ENCODE data around the gene GPA33.

Gene GPA33

DNA sequence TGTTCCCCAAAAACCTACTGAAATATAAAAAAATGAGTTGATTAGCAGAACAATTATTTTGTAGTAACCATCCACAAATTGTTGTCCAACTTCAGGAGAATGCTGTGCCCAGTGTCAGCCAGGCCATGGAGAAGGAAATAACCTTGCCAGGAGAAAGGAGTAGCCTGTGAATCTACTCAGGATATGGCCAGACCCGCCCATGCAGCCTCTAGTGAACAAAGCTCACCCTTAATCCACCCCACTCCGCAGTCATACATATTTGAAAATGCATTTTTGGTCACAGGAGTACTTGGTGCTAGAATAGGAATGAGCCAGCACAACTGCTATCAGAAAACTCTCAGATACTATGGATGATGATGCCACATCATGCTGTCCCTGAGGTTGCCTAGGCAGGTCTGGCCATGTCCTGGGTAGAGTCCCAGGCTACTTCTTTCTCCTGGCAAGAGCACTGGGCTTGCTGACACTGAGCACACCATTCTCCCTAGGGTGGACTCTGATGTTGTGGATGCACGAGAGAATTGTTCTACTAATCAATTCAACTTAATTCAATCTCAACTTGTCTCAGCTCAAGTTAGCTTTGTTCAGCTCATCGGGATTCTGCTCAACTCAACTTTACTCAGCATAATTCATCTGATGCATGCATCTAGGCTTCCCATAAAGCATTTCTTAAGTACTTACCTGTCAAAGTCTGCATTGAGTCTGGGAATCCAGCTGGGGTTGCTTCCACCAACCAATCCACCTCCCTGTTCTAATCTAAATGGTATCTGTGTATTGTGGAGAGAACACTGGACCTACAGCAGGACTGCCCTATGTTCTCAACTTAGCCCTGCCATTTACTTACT, 21.9 kb upstream of the GPA33 start:
- H3K36me3 ChIP-seq (ENCODE audit: control insufficient read depth in 1 of 2, insufficient read depth in 2 of 2, low read length in 2 of 2), result no peaks in the 10 kb centered on the region
- no peak overlapping the region for H3K4me3 ChIP-seq (ENCODE audit: low read depth, low read length)

DNA sequence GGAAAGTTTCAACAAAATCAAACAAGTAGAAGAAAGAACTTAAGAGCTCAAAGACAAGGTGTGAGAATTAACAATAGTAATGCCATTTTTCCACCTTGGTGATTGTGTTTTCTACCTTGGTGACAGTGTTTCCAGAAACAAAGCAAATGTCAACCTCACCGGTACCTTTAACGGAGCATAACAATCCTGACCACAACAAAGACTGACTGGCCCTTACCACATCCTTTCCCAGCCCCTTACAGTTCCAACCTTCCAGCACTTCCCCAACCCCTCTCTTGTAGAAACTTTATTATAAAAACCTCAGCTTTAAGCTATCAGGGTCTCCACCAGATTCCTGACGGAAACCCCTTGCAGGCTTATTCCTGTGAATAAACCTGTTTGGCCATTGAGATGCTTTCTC, 20.4 kb upstream of the GPA33 start:
- Histone ChIP-seq H2BK5ac (ENCODE audit: low read depth, low read length, poor library complexity) (no peak overlapping the region), H3K18ac (ENCODE audit: low read length) (no peak overlapping the region), H2AFZ (ENCODE audit: insufficient read depth, low read length, poor library complexity) (no peak overlapping the region), H3K79me2 (ENCODE audit: control insufficient read depth, insufficient read depth, low read length, poor library complexity) (no peaks in the 10 kb centered on the region), H4K12ac (ENCODE audit: low read depth, low read length) (no peak overlapping the region), H2BK12ac (ENCODE audit: low read length) (no peak overlapping the region), H3K4ac (ENCODE audit: low read depth, low read length) (no peak overlapping the region), H3K14ac (ENCODE audit: low read length) (no peak overlapping the region), H3K9me3 (ENCODE audit: insufficient read depth, low read depth, low read length) (no peaks in the 10 kb centered on the region), H4K8ac (ENCODE audit: low read depth, low read length) (no peak overlapping the region), H3K4me2 (ENCODE audit: low read length) (no peak overlapping the region), H3K4me3 (ENCODE audit: low read depth, low read length) (no peak overlapping the region), H2AK5ac (ENCODE audit: low read length) (no peak overlapping the region), H2BK120ac (ENCODE audit: insufficient read depth, low read length, poor library complexity) (no peak overlapping the region), H3K23ac (ENCODE audit: low read length) (no peak overlapping the region), H3K27me3 (ENCODE audit: insufficient read depth, low read length) (no peaks in the 10 kb centered on the region), H3K9ac (ENCODE audit: low read length) (no peak overlapping the region), H3K36me3 (ENCODE audit: control insufficient read depth in 1 of 2, insufficient read depth in 2 of 2, low read length in 2 of 2) (no peaks in the 10 kb centered on the region), H3K79me1 (ENCODE audit: low read length) (peaks cover 4% of the 10 kb centered on the region), H4K91ac (ENCODE audit: low read depth, low read length) (no peak overlapping the region), H3K27ac (ENCODE audit: low read depth, low read length) (no peak overlapping the region), H3K4me1 (ENCODE audit: control insufficient read depth in 1 of 2, insufficient read depth in 2 of 2, low read length in 2 of 2) (peaks cover 6 to 8% of the 10 kb centered on the region in 2 experiments)
- no CpG with 5 or more reads among the region's 3 CpGs for WGBS (ENCODE audit: extremely low coverage, insufficient coverage, insufficient read length)
- no peak for DNase-seq

More for the DNA sequence above, 21.9 kb upstream of the GPA33 start:
- no CpG with 5 or more reads among the region's 4 CpGs for WGBS (ENCODE audit: extremely low coverage, insufficient coverage, insufficient read length)
- no peaks in the 10 kb centered on the region for H3K9me3 ChIP-seq (ENCODE audit: insufficient read depth, low read depth, low read length)
- H3K4me2 ChIP-seq (ENCODE audit: low read length), result no peak overlapping the region
- H4K12ac ChIP-seq (ENCODE audit: low read depth, low read length), result no peak overlapping the region
- H3K4ac ChIP-seq (ENCODE audit: low read depth, low read length), result no peak overlapping the region
- H3K18ac ChIP-seq (ENCODE audit: low read length), result no peak overlapping the region
- H3K27me3 ChIP-seq (ENCODE audit: insufficient read depth, low read length), result no peaks in the 10 kb centered on the region
- H4K8ac ChIP-seq (ENCODE audit: low read depth, low read length), result no peak overlapping the region
- H2BK12ac ChIP-seq (ENCODE audit: low read length), result no peak overlapping the region
- H3K79me2 ChIP-seq (ENCODE audit: control insufficient read depth, insufficient read depth, low read length, poor library complexity), result no peaks in the 10 kb centered on the region
- no peak overlapping the region for H2AFZ ChIP-seq (ENCODE audit: insufficient read depth, low read length, poor library complexity)
- no peak overlapping the region for H2BK120ac ChIP-seq (ENCODE audit: insufficient read depth, low read length, poor library complexity)
- H3K79me1 ChIP-seq (ENCODE audit: low read length), result peaks cover 4% of the 10 kb centered on the region
- H2AK5ac ChIP-seq (ENCODE audit: low read length), result no peak overlapping the region
- DNase-seq, result no peak
- H2BK5ac ChIP-seq (ENCODE audit: low read depth, low read length, poor library complexity), result no peak overlapping the region
- H3K9ac ChIP-seq (ENCODE audit: low read length), result no peak overlapping the region
- no peak overlapping the region for H3K27ac ChIP-seq (ENCODE audit: low read depth, low read length)
- no peak overlapping the region for H4K91ac ChIP-seq (ENCODE audit: low read depth, low read length)
- peaks cover 6 to 8% of the 10 kb centered on the region in 2 experiments for H3K4me1 ChIP-seq (ENCODE audit: control insufficient read depth in 1 of 2, insufficient read depth in 2 of 2, low read length in 2 of 2)
- H3K14ac ChIP-seq (ENCODE audit: low read length), result no peak overlapping the region
- H3K23ac ChIP-seq (ENCODE audit: low read length), result no peak overlapping the region

DNA sequence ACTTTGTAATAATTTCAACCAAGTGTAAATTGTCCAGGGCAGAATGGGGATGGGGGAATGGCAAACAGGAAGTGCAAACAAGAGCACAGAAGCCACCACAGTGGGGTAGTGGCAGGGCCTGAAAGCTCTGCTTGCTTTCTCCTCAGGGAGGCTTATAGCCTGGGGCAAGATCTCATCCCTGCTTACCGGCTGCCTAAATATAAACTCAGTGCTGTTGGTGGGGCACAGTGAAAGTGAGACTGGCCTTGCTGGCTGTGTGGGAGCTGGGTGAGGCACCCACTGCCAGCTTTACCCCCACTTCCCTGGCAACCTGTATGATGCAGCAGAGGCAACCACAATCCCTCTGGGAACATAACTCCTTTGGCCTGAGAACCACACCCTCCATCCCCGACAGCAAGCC, 18.9 kb upstream of the GPA33 start:
- no peaks in the 10 kb centered on the region for H3K36me3 ChIP-seq (ENCODE audit: control insufficient read depth in 1 of 2, insufficient read depth in 2 of 2, low read length in 2 of 2)
- no peak overlapping the region for H2AFZ ChIP-seq (ENCODE audit: insufficient read depth, low read length, poor library complexity)
- H3K79me2 ChIP-seq (ENCODE audit: control insufficient read depth, insufficient read depth, low read length, poor library complexity), result no peaks in the 10 kb centered on the region
- H3K79me1 ChIP-seq (ENCODE audit: low read length), result peaks cover 4% of the 10 kb centered on the region
- H2BK120ac ChIP-seq (ENCODE audit: insufficient read depth, low read length, poor library complexity), result peak overlapping the region; percentile 33
- H4K8ac ChIP-seq (ENCODE audit: low read depth, low read length), result peak overlapping the region; percentile 72
- H3K14ac ChIP-seq (ENCODE audit: low read length), result peak overlapping the region; percentile 79
- peak overlapping the region; percentile 64 for H4K12ac ChIP-seq (ENCODE audit: low read depth, low read length)
- no peaks in the 10 kb centered on the region for H3K9me3 ChIP-seq (ENCODE audit: insufficient read depth, low read depth, low read length)
- no peak overlapping the region for H3K27ac ChIP-seq (ENCODE audit: low read depth, low read length)
- H3K4me3 ChIP-seq (ENCODE audit: low read depth, low read length), result no peak overlapping the region
- H3K4ac ChIP-seq (ENCODE audit: low read depth, low read length), result no peak overlapping the region
- H3K9ac ChIP-seq (ENCODE audit: low read length), result no peak overlapping the region
- H2BK12ac ChIP-seq (ENCODE audit: low read length), result peak overlapping the region; percentile 77
- peak overlapping the region; percentile 35 for H2AK5ac ChIP-seq (ENCODE audit: low read length)
- peak in 1 of 2 donors; percentile 15 for DNase-seq
- no peaks in the 10 kb centered on the region for H3K27me3 ChIP-seq (ENCODE audit: insufficient read depth, low read length)
- peaks cover 6 to 8% of the 10 kb centered on the region in 2 experiments for H3K4me1 ChIP-seq (ENCODE audit: control insufficient read depth in 1 of 2, insufficient read depth in 2 of 2, low read length in 2 of 2)
- no peak overlapping the region for H3K4me2 ChIP-seq (ENCODE audit: low read length)
- H3K23ac ChIP-seq (ENCODE audit: low read length), result no peak overlapping the region
- peak overlapping the region; percentile 62 for H3K18ac ChIP-seq (ENCODE audit: low read length)
- no peak overlapping the region for H2BK5ac ChIP-seq (ENCODE audit: low read depth, low read length, poor library complexity)
- H4K91ac ChIP-seq (ENCODE audit: low read depth, low read length), result peak overlapping the region; percentile 22
- WGBS (ENCODE audit: extremely low coverage, insufficient coverage, insufficient read length), result no CpG with 5 or more reads among the region's 2 CpGs

DNA sequence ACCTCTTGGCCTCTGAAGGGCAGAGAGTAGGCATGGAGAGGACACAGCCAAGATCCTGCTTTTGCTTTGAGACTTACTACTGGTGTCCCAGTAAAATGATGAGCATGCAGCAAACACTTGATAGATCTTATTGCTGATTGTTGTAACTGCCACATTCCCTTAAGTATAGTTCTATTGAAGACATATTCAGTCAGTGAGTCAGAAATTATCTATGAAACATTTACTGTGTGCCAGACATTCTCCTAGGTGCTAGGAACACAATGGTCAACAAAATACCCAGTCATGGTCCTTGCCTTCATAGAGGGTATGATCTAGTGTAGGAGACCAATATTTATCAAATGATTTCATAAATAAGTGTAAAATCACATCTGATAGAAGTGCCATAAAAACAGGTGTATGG, 17.3 kb upstream of the GPA33 start:
- Histone ChIP-seq H3K79me2 (ENCODE audit: control insufficient read depth, insufficient read depth, low read length, poor library complexity) (no peaks in the 10 kb centered on the region), H3K27me3 (ENCODE audit: insufficient read depth, low read length) (no peaks in the 10 kb centered on the region), H3K23ac (ENCODE audit: low read length) (no peak overlapping the region), H4K12ac (ENCODE audit: low read depth, low read length) (no peak overlapping the region), H3K4ac (ENCODE audit: low read depth, low read length) (no peak overlapping the region), H2AK5ac (ENCODE audit: low read length) (no peak overlapping the region), H3K36me3 (ENCODE audit: control insufficient read depth in 1 of 2, insufficient read depth in 2 of 2, low read length in 2 of 2) (no peaks in the 10 kb centered on the region), H3K4me1 (ENCODE audit: control insufficient read depth in 1 of 2, insufficient read depth in 2 of 2, low read length in 2 of 2) (peaks cover 6 to 8% of the 10 kb centered on the region in 2 experiments), H4K8ac (ENCODE audit: low read depth, low read length) (no peak overlapping the region), H3K14ac (ENCODE audit: low read length) (no peak overlapping the region), H3K18ac (ENCODE audit: low read length) (no peak overlapping the region), H4K91ac (ENCODE audit: low read depth, low read length) (no peak overlapping the region), H2BK5ac (ENCODE audit: low read depth, low read length, poor library complexity) (no peak overlapping the region), H3K4me2 (ENCODE audit: low read length) (no peak overlapping the region), H3K27ac (ENCODE audit: low read depth, low read length) (no peak overlapping the region), H3K9me3 (ENCODE audit: insufficient read depth, low read depth, low read length) (no peaks in the 10 kb centered on the region), H3K4me3 (ENCODE audit: low read depth, low read length) (no peak overlapping the region), H3K9ac (ENCODE audit: low read length) (no peak overlapping the region), H2BK120ac (ENCODE audit: insufficient read depth, low read length, poor library complexity) (no peak overlapping the region), H3K79me1 (ENCODE audit: low read length) (peaks cover 4% of the 10 kb centered on the region), H2AFZ (ENCODE audit: insufficient read depth, low read length, poor library complexity) (no peak overlapping the region), H2BK12ac (ENCODE audit: low read length) (no peak overlapping the region)
- peak; percentile 19 to 74 for DNase-seq

Measured in trophoblast cell (in vitro differentiated cells and primary cell).